OCI-LY7 (cell line): ENCODE measurements around the gene TREM2. TPM values are rescaled to one million over a fixed set of nuclear protein-coding genes. Genes with fewer than 3 reads are reported as not detected.

Source experiments
- BruUV-seq: library from RNA; stranded (reverse); fragments of 400-500 nt; replicated peaks from 2 replicates; lab custom pipeline; 2021; lab: Mats Ljungman, UMichigan
- CTCF ChIA-PET: fragments of 300-600 bp; sonication (Branson Sonifier 250); formaldehyde crosslinking; loops from one replicate; lab custom pipeline; 2022; ENCODE audit warnings: antibody characterized with exemption; ENCODE audit not compliant: unreplicated experiment; lab: Charles Lee
- POLR2A ChIA-PET: fragments of 300-600 bp; sonication (Branson Sonifier 250); formaldehyde crosslinking; loops from one replicate; lab custom pipeline; 2022; ENCODE audit warnings: antibody characterized with exemption; lab: Charles Lee
- DNase-seq: peaks from one replicate; pipeline ENCODE4 v3.0.0-alpha.2; 2015; ENCODE audit warnings: low spot score
- H2AFZ ChIP-seq: fragments of 200-600 bp; sonication (generic), shearing (Covaris generic); 2 replicates; pipeline ENCODE4 v1.6.1; 2014; ENCODE audit warnings: mild to moderate bottlenecking, antibody characterized with exemption, low read length, moderate library complexity
- H3K27ac ChIP-seq: fragments of 200-600 bp; sonication (generic); 2 replicates; pipeline ENCODE4 v1.5.1; 2014; ENCODE audit warnings: mixed run types, low read depth, mild to moderate bottlenecking, moderate library complexity, low read length, inconsistent platforms; ENCODE audit not compliant: poor library complexity, severe bottlenecking
- H3K36me3 ChIP-seq: fragments of 200-600 bp; sonication (generic); 2 replicates; pipeline ENCODE4 v1.6.1; 2014; ENCODE audit warnings: mild to moderate bottlenecking, antibody characterized with exemption, low read length, moderate library complexity, mixed read lengths; ENCODE audit not compliant: insufficient read depth
- H3K4me1 ChIP-seq: fragments of 200-600 bp; sonication (generic); 2 replicates; pipeline ENCODE4 v1.5.1; 2014; ENCODE audit warnings: mild to moderate bottlenecking, low read length; ENCODE audit not compliant: insufficient read depth, poor library complexity, severe bottlenecking
- H3K4me2 ChIP-seq: fragments of 200-600 bp; sonication (generic); 2 replicates; pipeline ENCODE4 v1.6.1; 2014; ENCODE audit warnings: mild to moderate bottlenecking, low read length
- H3K4me3 ChIP-seq: fragments of 200-600 bp; sonication (generic); 2 replicates; pipeline ENCODE4 v1.5.1; 2014; ENCODE audit warnings: mild to moderate bottlenecking, low read depth, low read length; ENCODE audit not compliant: poor library complexity, severe bottlenecking
- H3K79me2 ChIP-seq: fragments of 200-600 bp; sonication (generic); 2 replicates; pipeline ENCODE4 v1.6.1; 2016; ENCODE audit warnings: low read depth, mild to moderate bottlenecking, low read length, moderate library complexity, mixed read lengths; ENCODE audit not compliant: insufficient read depth
- H3K9me2 ChIP-seq: fragments of 200-600 bp; sonication (generic); 2 replicates; pipeline ENCODE4 v1.6.1; 2016; ENCODE audit warnings: mild to moderate bottlenecking, low read length, mixed read lengths; ENCODE audit not compliant: insufficient read depth
- H3K9me3 ChIP-seq: fragments of 200-600 bp; sonication (generic); 2 replicates; pipeline ENCODE4 v1.6.1; 2014; ENCODE audit warnings: mild to moderate bottlenecking, mixed run types, low read length, mixed read lengths
- H4K20me1 ChIP-seq: fragments of 200-600 bp; sonication (generic); 2 replicates; pipeline ENCODE4 v1.6.1; 2014; ENCODE audit warnings: mild to moderate bottlenecking, antibody characterized with exemption, low read length, moderate library complexity, mixed read lengths; ENCODE audit not compliant: insufficient read depth
- CTCF ChIP-seq: fragments of 200-600 bp; sonication (generic); conservative IDR thresholded peaks from 2 replicates; pipeline ENCODE4 v1.5.1; 2014; ENCODE audit warnings: mild to moderate bottlenecking, antibody characterized with exemption, low read length, moderate library complexity, mixed read lengths
- EZH2phosphoT487 ChIP-seq: fragments of 200-600 bp; sonication (generic); IDR thresholded peaks from 2 replicates; pipeline ENCODE4 v1.6.1; 2018; ENCODE audit warnings: low read depth, borderline replicate concordance, mild to moderate bottlenecking, mixed run types, antibody characterized with exemption, low read length, moderate library complexity, mixed read lengths
- intact Hi-C: fragments of 100-400 bp; cut with micrococcal nuclease; formaldehyde crosslinking; loops from one replicate; pipeline ENCODE4 v1.10.0; 2022; ENCODE audit not compliant: unreplicated experiment
- total RNA-seq, 2 experiments: library from RNA; depleted of rRNA in 1 of 2; stranded (reverse); fragments of >200 nt in 1 of 2; shearing (Covaris generic) in 1 of 2; gene quantifications; 2 replicates each; pipeline ENCODE4 v1.2.3, GENCODE V29; 2014 to 2022

The TREM2 gene
- total RNA-seq, 2 experiments from 2014 or later, result not detected

- no peaks in the 10 kb centered on the region for H3K9me2 ChIP-seq
- ChIA-PET POLR2A (interaction anchor here (0.5 kb wide), 1 partner anchor 180 kb away, joined by 3 read pairs; no protein-coding TSS in a partner anchor), CTCF (no interaction called here)
- H3K79me2 ChIP-seq, result no peaks in the 10 kb centered on the region
- no peak overlapping the region for H2AFZ ChIP-seq
- H3K4me1 ChIP-seq, result no peaks in the 10 kb centered on the region
- H3K4me2 ChIP-seq, result no peak overlapping the region
- H3K9me3 ChIP-seq, result no peaks in the 10 kb centered on the region
- DNase-seq, result no peak
- BruUV-seq, result no TSS peak
- H3K4me3 ChIP-seq, result no peak overlapping the region
- intact Hi-C loops, result no loop called here
- H3K27ac ChIP-seq, result no peak overlapping the region
- TF ChIP-seq EZH2phosphoT487 (no peak), CTCF (no peak)
- H4K20me1 ChIP-seq, result no peaks in the 10 kb centered on the region
- no peaks in the 10 kb centered on the region for H3K36me3 ChIP-seq
These were observed 4.5 kb upstream of the TREM2 start for GRCh38 chr6:41167173-41167963.

- Histone ChIP-seq H2AFZ (no peak overlapping the region), H3K4me3 (no peak overlapping the region), H3K9me3 (no peaks in the 10 kb centered on the region), H3K4me2 (no peak overlapping the region), H3K9me2 (no peaks in the 10 kb centered on the region), H3K36me3 (no peaks in the 10 kb centered on the region), H3K79me2 (no peaks in the 10 kb centered on the region), H3K27ac (no peak overlapping the region), H4K20me1 (no peaks in the 10 kb centered on the region), H3K4me1 (no peaks in the 10 kb centered on the region)
- no TSS peak for BruUV-seq
- intact Hi-C loops, result no loop called here
- DNase-seq, result no peak
- CTCF ChIA-PET, result no interaction called here
- POLR2A ChIA-PET, result interaction anchor here (0.7 kb wide), 1 partner anchor 39 kb away, joined by 4 read pairs; no protein-coding TSS in a partner anchor
- no peak for TF ChIP-seq CTCF
- TF ChIP-seq EZH2phosphoT487, result no peak
These were observed 1.7 kb upstream of the TREM2 start for GRCh38 chr6:41164551-41165120.

- no peaks in the 10 kb centered on the region for H3K9me2 ChIP-seq
- no peak for DNase-seq
- TF ChIP-seq EZH2phosphoT487 (no peak), CTCF (no peak)
- no peak overlapping the region for H3K27ac ChIP-seq
- H3K9me3 ChIP-seq, result no peaks in the 10 kb centered on the region
- BruUV-seq, result no TSS peak
- CTCF ChIA-PET, result no interaction called here
- intact Hi-C loops, result no loop called here
- H2AFZ ChIP-seq, result no peak overlapping the region
- no peaks in the 10 kb centered on the region for H4K20me1 ChIP-seq
- no peak overlapping the region for H3K4me3 ChIP-seq
- no peaks in the 10 kb centered on the region for H3K4me1 ChIP-seq
- no peak overlapping the region for H3K4me2 ChIP-seq
- POLR2A ChIA-PET, result no interaction called here
- no peaks in the 10 kb centered on the region for H3K36me3 ChIP-seq
- no peaks in the 10 kb centered on the region for H3K79me2 ChIP-seq
These were observed 452 bp upstream of the TREM2 start for GRCh38 chr6:41163419-41163717.
